GM18861 (cell line): ENCODE results near the gene MLLT3.
"Not testable (repeated sequence)": the region's sequence is repeated elsewhere in the genome, so short reads cannot be mapped to it uniquely, and the experiment has no call there.

Source experiments
- ATAC-seq: cut with Tn5 transposase; IDR thresholded peaks from one replicate; pipeline ENCODE4 v1.9.1; 2021; ENCODE audit not compliant: unreplicated experiment

MLLT3 gene

GRCh38 chr9:20622330-20623020 is at the start of gene MLLT3:
MLLT3 (minus strand) TSS chr9:20622499.
- peak; percentile 74 for ATAC-seq

- ATAC-seq, result no peak
These were observed 49.3 kb upstream of the MLLT3 start for GRCh38 chr9:20671635-20672034.

- no peak for ATAC-seq
These were observed 48.1 kb upstream of the MLLT3 start for GRCh38 chr9:20670395-20670794.

GRCh38 chr9:20664501-20664900 is 42.2 kb upstream of the MLLT3 start:
- no peak for ATAC-seq

GRCh38 chr9:20663133-20663532 is 40.8 kb upstream of the MLLT3 start:
- no peak for ATAC-seq

- no peak for ATAC-seq
These were observed 39.9 kb upstream of the MLLT3 start for GRCh38 chr9:20662156-20662555.

- ATAC-seq, result no peak
These were observed 37.2 kb upstream of the MLLT3 start for GRCh38 chr9:20659474-20659967.

GRCh38 chr9:20658677-20659473 is 36.6 kb upstream of the MLLT3 start:
- ATAC-seq, result no peak

GRCh38 chr9:20658246-20658667 is 36.0 kb upstream of the MLLT3 start:
- ATAC-seq, result not testable (repeated sequence)

- ATAC-seq, result no peak
These were observed 29.6 kb upstream of the MLLT3 start for GRCh38 chr9:20651939-20652338.

GRCh38 chr9:20650750-20651299 is 28.5 kb upstream of the MLLT3 start:
- no peak for ATAC-seq

GRCh38 chr9:20650313-20650712 is 28.0 kb upstream of the MLLT3 start:
- ATAC-seq, result no peak

- ATAC-seq, result no peak
These were observed 27.1 kb upstream of the MLLT3 start for GRCh38 chr9:20649381-20649780.

GRCh38 chr9:20646656-20647055 is 24.4 kb upstream of the MLLT3 start:
- no peak for ATAC-seq

GRCh38 chr9:20643660-20644059 is 21.4 kb upstream of the MLLT3 start:
- ATAC-seq, result no peak

- ATAC-seq, result no peak
These were observed 19.7 kb upstream of the MLLT3 start for GRCh38 chr9:20642045-20642444.

- ATAC-seq, result peak; percentile 90
These were observed 18.3 kb upstream of the MLLT3 start for GRCh38 chr9:20640331-20641187.

- ATAC-seq, result no peak
These were observed 14.7 kb upstream of the MLLT3 start for GRCh38 chr9:20636888-20637440.

GRCh38 chr9:20634895-20635294 is 12.6 kb upstream of the MLLT3 start:
- no peak for ATAC-seq

GRCh38 chr9:20632705-20633104 is 10.4 kb upstream of the MLLT3 start:
- ATAC-seq, result no peak
